Measurements from ENCODE around the gene NUDT4B.
"Not testable (repeated sequence)": the region's sequence is repeated elsewhere in the genome, so short reads cannot be mapped to it uniquely, and the experiment has no call there.

The NUDT4B gene

GRCh38 chr1:148748563-148749334, at the start of gene NUDT4B:
Gene NUDT4B, plus strand, starts transcription at chr1:148748774. Its CDS starts 179 bp downstream, at chr1:148748953.
- DNase-seq = not testable (repeated sequence)

- not testable (repeated sequence) for DNase-seq
Observed at GRCh38 chr1:148699357-148699756, 49.2 kb upstream of the NUDT4B start.

- not testable (repeated sequence) for DNase-seq
Observed at GRCh38 chr1:148702242-148702641, 46.3 kb upstream of the NUDT4B start.

GRCh38 chr1:148703973-148704591, 44.5 kb upstream of the NUDT4B start:
- not testable (repeated sequence) for DNase-seq

GRCh38 chr1:148705316-148705948, 43.1 kb upstream of the NUDT4B start:
- not testable (repeated sequence) for DNase-seq

- not testable (repeated sequence) for DNase-seq
Observed at GRCh38 chr1:148708779-148709333, 39.7 kb upstream of the NUDT4B start.

- not testable (repeated sequence) for DNase-seq
Observed at GRCh38 chr1:148710772-148711523, 37.6 kb upstream of the NUDT4B start.

GRCh38 chr1:148712353-148712752, 36.2 kb upstream of the NUDT4B start:
- not testable (repeated sequence) for DNase-seq

- DNase-seq = not testable (repeated sequence)
Observed at GRCh38 chr1:148715518-148715917, 33.1 kb upstream of the NUDT4B start.

GRCh38 chr1:148716966-148717520, 31.5 kb upstream of the NUDT4B start:
- DNase-seq = not testable (repeated sequence)

- not testable (repeated sequence) for DNase-seq
Observed at GRCh38 chr1:148720918-148721317, 27.7 kb upstream of the NUDT4B start.

- not testable (repeated sequence) for DNase-seq
Observed at GRCh38 chr1:148722758-148723157, 25.8 kb upstream of the NUDT4B start.

- not testable (repeated sequence) for DNase-seq
Observed at GRCh38 chr1:148723515-148723914, 25.1 kb upstream of the NUDT4B start.

- not testable (repeated sequence) for DNase-seq
Observed at GRCh38 chr1:148724872-148725271, 23.7 kb upstream of the NUDT4B start.

- not testable (repeated sequence) for DNase-seq
Observed at GRCh38 chr1:148727862-148728261, 20.7 kb upstream of the NUDT4B start.

GRCh38 chr1:148729128-148729527, 19.4 kb upstream of the NUDT4B start:
- DNase-seq = not testable (repeated sequence)

- not testable (repeated sequence) for DNase-seq
Observed at GRCh38 chr1:148729541-148729940, 19.0 kb upstream of the NUDT4B start.

GRCh38 chr1:148732277-148732676, 16.3 kb upstream of the NUDT4B start:
- DNase-seq = not testable (repeated sequence)

- not testable (repeated sequence) for DNase-seq
Observed at GRCh38 chr1:148733585-148734310, 14.8 kb upstream of the NUDT4B start.

GRCh38 chr1:148734311-148734662, 14.3 kb upstream of the NUDT4B start:
- DNase-seq = not testable (repeated sequence)

GRCh38 chr1:148735538-148735937, 13.0 kb upstream of the NUDT4B start:
- DNase-seq = not testable (repeated sequence)

Data from NCI-H1417 treated with DMSO at 0.1 percent for 48 hours (cell line).